Measurements from ENCODE around the gene CD52. TPM values are rescaled to one million over a fixed set of nuclear protein-coding genes. Genes with fewer than 3 reads are reported as not detected.

Gene CD52
- total RNA-seq, 4 donors from 2014 or later: 3.0 to 12.3 TPM; not detected in 2

GRCh38 chr1:26358411-26359384, 40.9 kb downstream of the CD52 start:
- DNase-seq: no peak
- Histone ChIP-seq H3K4me3 (replicated peaks in 1 of 3) (no peak overlapping the region), H3K9me3 (no peaks in the 10 kb centered on the region), H3K4me1 (peaks cover 4 to 11% of the 10 kb centered on the region in 2 donors), H3K36me3 (no peaks in the 10 kb centered on the region), H3K27ac (no peak overlapping the region), H3K27me3 (peaks cover 4% of the 10 kb centered on the region)
- 71 to 74% methylated on average over 15 of the region's 15 CpGs for WGBS, 2 donors
- intact Hi-C loops (cut with DNase I): no loop called here
- TF ChIP-seq POLR2A (IDR thresholded peaks at IDR 0.05) (no peak), CTCF (IDR thresholded peaks at IDR 0.05) (no peak)

DNA sequence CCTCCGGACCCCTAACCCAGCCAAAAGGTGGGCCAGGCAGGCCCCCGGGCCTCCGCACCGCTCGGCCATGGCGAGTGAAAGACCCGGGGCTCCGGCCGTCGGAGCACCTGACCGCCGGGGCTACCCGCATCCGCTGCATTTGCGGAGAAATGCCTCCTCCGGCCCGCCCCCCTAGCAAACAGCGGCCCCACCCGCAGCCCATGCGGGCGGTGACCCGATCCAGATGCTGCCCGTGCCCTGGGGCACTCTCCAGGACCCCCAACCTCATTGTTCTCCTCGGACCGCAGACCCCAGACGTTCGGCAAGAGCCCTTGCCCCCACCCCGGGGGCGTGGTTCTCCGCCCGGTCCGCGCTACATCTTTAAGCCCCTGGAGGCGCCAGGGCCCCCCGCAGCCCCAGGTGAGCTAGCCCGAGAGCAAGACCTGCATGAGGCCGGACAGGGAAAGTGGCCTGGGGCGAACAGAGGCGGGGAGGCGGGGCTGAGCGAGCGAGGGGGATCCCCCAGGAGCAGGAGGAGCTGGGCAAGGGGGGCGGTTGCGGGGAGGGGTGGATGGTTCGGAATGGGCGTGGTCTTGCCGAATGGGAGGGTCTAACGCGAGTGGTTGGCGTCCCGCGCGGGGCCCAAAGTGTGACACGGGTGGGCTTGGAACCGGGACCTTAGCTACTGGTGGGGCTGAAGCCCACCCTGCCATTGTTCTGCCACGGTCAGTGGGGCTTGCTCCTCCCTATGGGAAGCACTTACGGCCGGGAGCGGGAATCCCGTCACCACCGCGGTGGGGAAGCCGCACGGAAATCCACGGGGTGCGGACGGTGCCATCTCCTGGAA, 42.4 kb downstream of the CD52 start:
- no peaks in the 10 kb centered on the region for H3K9me3 ChIP-seq
- no peaks in the 10 kb centered on the region for H3K36me3 ChIP-seq
- H3K4me1 ChIP-seq: peaks cover 4 to 15% of the 10 kb centered on the region in 2 donors
- TF ChIP-seq CTCF (IDR thresholded peaks at IDR 0.05) (no peak), POLR2A (IDR thresholded peaks at IDR 0.05) (no peak)
- H3K27ac ChIP-seq: no peak overlapping the region
- WGBS, 2 donors: 4 to 11% methylated on average over 14 to 41 of the region's 67 CpGs
- no peak overlapping the region for H3K4me3 ChIP-seq (replicated peaks in 1 of 3)
- intact Hi-C loops (cut with DNase I): no loop called here
- peaks cover 4% of the 10 kb centered on the region for H3K27me3 ChIP-seq
- DNase-seq: peak in 1 of 2 donors; percentile 11

GRCh38 chr1:26360807-26361604, 43.2 kb downstream of the CD52 start:
- Histone ChIP-seq H3K36me3 (no peaks in the 10 kb centered on the region), H3K9me3 (no peaks in the 10 kb centered on the region), H3K27me3 (peaks cover 4% of the 10 kb centered on the region), H3K27ac (no peak overlapping the region), H3K4me3 (replicated peaks in 1 of 3) (no peak overlapping the region), H3K4me1 (peaks cover 4 to 16% of the 10 kb centered on the region in 2 donors)
- intact Hi-C loops (cut with DNase I): no loop called here
- no peak for DNase-seq
- 39 to 57% methylated on average over 6 to 26 of the region's 27 CpGs for WGBS, 2 donors
- no peak for TF ChIP-seq CTCF (IDR thresholded peaks at IDR 0.05)
- no peak for TF ChIP-seq POLR2A (IDR thresholded peaks at IDR 0.05)

GRCh38 chr1:26361605-26362122, 43.9 kb downstream of the CD52 start:
- DNase-seq: no peak
- Histone ChIP-seq H3K4me1 (peaks cover 4 to 16% of the 10 kb centered on the region in 2 donors), H3K27me3 (peaks cover 4% of the 10 kb centered on the region), H3K4me3 (replicated peaks in 1 of 3) (no peak overlapping the region), H3K27ac (no peak overlapping the region), H3K9me3 (no peaks in the 10 kb centered on the region), H3K36me3 (no peaks in the 10 kb centered on the region)
- TF ChIP-seq CTCF (IDR thresholded peaks at IDR 0.05) (no peak), POLR2A (IDR thresholded peaks at IDR 0.05) (no peak)
- WGBS, 2 donors: 86 to 90% methylated on average over 8 to 12 of the region's 12 CpGs
- intact Hi-C loops (cut with DNase I): no loop called here
